Measurements from ENCODE around the gene NUB1.

DNA sequence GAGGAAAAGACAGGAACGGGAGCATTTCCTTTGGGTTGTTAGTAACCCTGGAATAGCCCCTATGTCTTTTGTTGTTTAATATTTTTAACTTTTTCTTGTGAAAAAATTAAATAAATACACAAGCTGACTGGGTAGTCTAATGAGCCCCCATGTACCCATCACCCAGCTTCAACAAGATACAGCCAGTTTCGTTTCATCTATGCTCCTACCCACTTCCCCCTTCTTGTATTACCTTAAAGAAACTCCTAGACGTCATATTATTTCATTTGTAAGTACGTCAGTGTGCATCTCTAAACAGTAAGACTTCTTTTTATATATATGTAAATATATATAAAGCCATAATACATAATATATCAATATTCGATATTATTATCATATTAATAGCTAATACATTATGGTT is 42.8 kb upstream of the NUB1 start:
- TF ChIP-seq, protein P1, sequence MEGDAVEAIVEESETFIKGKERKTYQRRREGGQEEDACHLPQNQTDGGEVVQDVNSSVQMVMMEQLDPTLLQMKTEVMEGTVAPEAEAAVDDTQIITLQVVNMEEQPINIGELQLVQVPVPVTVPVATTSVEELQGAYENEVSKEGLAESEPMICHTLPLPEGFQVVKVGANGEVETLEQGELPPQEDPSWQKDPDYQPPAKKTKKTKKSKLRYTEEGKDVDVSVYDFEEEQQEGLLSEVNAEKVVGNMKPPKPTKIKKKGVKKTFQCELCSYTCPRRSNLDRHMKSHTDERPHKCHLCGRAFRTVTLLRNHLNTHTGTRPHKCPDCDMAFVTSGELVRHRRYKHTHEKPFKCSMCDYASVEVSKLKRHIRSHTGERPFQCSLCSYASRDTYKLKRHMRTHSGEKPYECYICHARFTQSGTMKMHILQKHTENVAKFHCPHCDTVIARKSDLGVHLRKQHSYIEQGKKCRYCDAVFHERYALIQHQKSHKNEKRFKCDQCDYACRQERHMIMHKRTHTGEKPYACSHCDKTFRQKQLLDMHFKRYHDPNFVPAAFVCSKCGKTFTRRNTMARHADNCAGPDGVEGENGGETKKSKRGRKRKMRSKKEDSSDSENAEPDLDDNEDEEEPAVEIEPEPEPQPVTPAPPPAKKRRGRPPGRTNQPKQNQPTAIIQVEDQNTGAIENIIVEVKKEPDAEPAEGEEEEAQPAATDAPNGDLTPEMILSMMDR (IDR thresholded peaks at IDR 0.05; ENCODE audit: borderline replicate concordance, extremely low read depth, low read length, poor library complexity, severe bottlenecking) = no peak
- no peak for TF ChIP-seq EZH2 (IDR thresholded peaks at IDR 0.05; ENCODE audit: borderline replicate concordance, low read depth, low read length, severe bottlenecking)
